ENCODE measurements around the gene PJA2. TPM values are rescaled to one million over a fixed set of nuclear protein-coding genes. Genes with fewer than 3 reads are reported as not detected.
A peak's percentile ranks its signal among the peaks of the same experiment; 100 is the strongest.

Gene PJA2
- total RNA-seq, 4 donors from 2014 or later = 74.3 to 229 (median 135) TPM

- H3K9me3 ChIP-seq = no peaks in the 10 kb centered on the region
- no peaks in the 10 kb centered on the region for H3K4me1 ChIP-seq
- DNase-seq = no peak
- TF ChIP-seq CTCF (IDR thresholded peaks at IDR 0.05) (no peak), POLR2A (IDR thresholded peaks at IDR 0.05) (no peak)
- H3K4me3 ChIP-seq = no peak overlapping the region
- H3K36me3 ChIP-seq = no peaks in the 10 kb centered on the region
- H3K27me3 ChIP-seq = no peaks in the 10 kb centered on the region
- intact Hi-C loops (cut with DNase I; ENCODE audit: low total_unique reads) = no loop called here
- H3K27ac ChIP-seq = no peak overlapping the region
These were observed 101.8 kb downstream of the PJA2 start for GRCh38 chr5:109307951-109308350.

DNA sequence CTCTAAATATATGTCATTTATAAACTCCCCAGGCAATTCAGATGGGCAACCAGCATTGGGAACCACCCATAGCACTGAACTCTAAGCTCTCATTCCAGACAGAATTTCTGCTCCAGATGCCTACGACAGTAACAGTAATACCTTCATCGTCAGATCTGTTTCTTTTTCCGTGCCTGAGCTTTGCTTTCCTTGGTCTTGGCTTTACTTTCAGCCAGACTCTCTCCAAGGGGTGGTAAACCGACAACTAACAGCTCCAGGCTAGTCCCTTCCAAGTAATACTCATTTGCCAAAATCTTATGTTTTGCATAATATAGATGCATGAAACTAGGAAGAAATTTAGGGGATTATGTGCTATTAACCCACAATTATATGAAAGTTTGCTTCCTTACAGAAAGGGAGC is 102.3 kb downstream of the PJA2 start:
- Histone ChIP-seq H3K27me3 (no peaks in the 10 kb centered on the region), H3K36me3 (no peaks in the 10 kb centered on the region), H3K9me3 (no peaks in the 10 kb centered on the region), H3K27ac (no peak overlapping the region), H3K4me3 (no peak overlapping the region), H3K4me1 (no peaks in the 10 kb centered on the region)
- TF ChIP-seq CTCF (IDR thresholded peaks at IDR 0.05) = no peak
- TF ChIP-seq POLR2A (IDR thresholded peaks at IDR 0.05) = no peak
- intact Hi-C loops (cut with DNase I; ENCODE audit: low total_unique reads) = no loop called here
- no peak for DNase-seq

GRCh38 chr5:109305352-109305751 is 104.4 kb downstream of the PJA2 start:
- intact Hi-C loops (cut with DNase I; ENCODE audit: low total_unique reads) = no loop called here
- Histone ChIP-seq H3K4me3 (no peak overlapping the region), H3K4me1 (no peaks in the 10 kb centered on the region), H3K27ac (no peak overlapping the region), H3K9me3 (no peaks in the 10 kb centered on the region), H3K27me3 (no peaks in the 10 kb centered on the region), H3K36me3 (no peaks in the 10 kb centered on the region)
- TF ChIP-seq CTCF (IDR thresholded peaks at IDR 0.05) (no peak), POLR2A (IDR thresholded peaks at IDR 0.05) (no peak)
- no peak for DNase-seq

GRCh38 chr5:109304309-109304708 is 105.5 kb downstream of the PJA2 start:
- Histone ChIP-seq H3K27me3 (no peaks in the 10 kb centered on the region), H3K9me3 (no peaks in the 10 kb centered on the region), H3K36me3 (no peaks in the 10 kb centered on the region), H3K27ac (peak overlapping the region in 1 of 2 donors; percentile 9), H3K4me3 (no peak overlapping the region), H3K4me1 (no peaks in the 10 kb centered on the region)
- DNase-seq = no peak
- intact Hi-C loops (cut with DNase I; ENCODE audit: low total_unique reads) = no loop called here
- TF ChIP-seq POLR2A (IDR thresholded peaks at IDR 0.05) = no peak
- peak in 1 of 4 experiments; percentile 16 for TF ChIP-seq CTCF (IDR thresholded peaks at IDR 0.05)

GRCh38 chr5:109300367-109300766 is 109.4 kb downstream of the PJA2 start:
- H3K4me1 ChIP-seq = no peaks in the 10 kb centered on the region
- no peaks in the 10 kb centered on the region for H3K36me3 ChIP-seq
- H3K9me3 ChIP-seq = no peaks in the 10 kb centered on the region
- DNase-seq = no peak
- no peak overlapping the region for H3K27ac ChIP-seq
- no peak overlapping the region for H3K4me3 ChIP-seq
- no peaks in the 10 kb centered on the region for H3K27me3 ChIP-seq
- intact Hi-C loops (cut with DNase I; ENCODE audit: low total_unique reads) = no loop called here
- TF ChIP-seq CTCF (IDR thresholded peaks at IDR 0.05) (no peak), POLR2A (IDR thresholded peaks at IDR 0.05) (no peak)
